OCI-LY1 (cell line): ENCODE results near the gene MBIP.

Source experiments
- H2AFZ ChIP-seq: fragments of 200-600 bp; sonication (generic), shearing (Covaris generic); 2 replicates; pipeline ENCODE4 v1.6.0; 2014; ENCODE audit warnings: antibody characterized with exemption, mild to moderate bottlenecking, low read length
- H3F3A ChIP-seq: fragments of 200-600 bp; sonication (generic), shearing (Covaris generic); 2 replicates; pipeline ENCODE4 v1.6.0; 2014; ENCODE audit warnings: mild to moderate bottlenecking, antibody characterized with exemption, low read length, moderate library complexity; ENCODE audit not compliant: insufficient read depth
- H3K27ac ChIP-seq: fragments of 200-600 bp; sonication (generic); 2 replicates; pipeline ENCODE4 v1.5.1; 2014; ENCODE audit warnings: low read length, mixed run types, mild to moderate bottlenecking, low read depth; ENCODE audit not compliant: poor library complexity, severe bottlenecking
- H3K27me3 ChIP-seq: fragments of 200-600 bp; sonication (generic); 2 replicates; pipeline ENCODE4 v1.6.0; 2014; ENCODE audit warnings: antibody characterized with exemption, mild to moderate bottlenecking, low read length, moderate library complexity; ENCODE audit not compliant: insufficient read depth
- H3K36me3 ChIP-seq: fragments of 200-600 bp; sonication (generic); 2 replicates; pipeline ENCODE4 v1.6.1; 2014; ENCODE audit warnings: mild to moderate bottlenecking, antibody characterized with exemption, low read length, moderate library complexity, mixed read lengths; ENCODE audit not compliant: insufficient read depth
- H3K4me1 ChIP-seq: fragments of 200-600 bp; sonication (generic); 2 replicates; pipeline ENCODE4 v1.5.1; 2014; ENCODE audit warnings: mild to moderate bottlenecking, low read length, moderate library complexity; ENCODE audit not compliant: insufficient read depth, severe bottlenecking
- H3K4me2 ChIP-seq: fragments of 200-600 bp; sonication (generic), shearing (Covaris generic); 2 replicates; pipeline ENCODE4 v1.6.1; 2014; ENCODE audit warnings: low read length
- H3K4me3 ChIP-seq: fragments of 200-600 bp; sonication (generic); 2 replicates; pipeline ENCODE4 v1.5.1; 2014; ENCODE audit warnings: low read length, low read depth, mild to moderate bottlenecking, mixed read lengths; ENCODE audit not compliant: poor library complexity, severe bottlenecking
- H3K79me2 ChIP-seq: fragments of 200-600 bp; shearing (Covaris generic); 2 replicates; pipeline ENCODE4 v1.6.1; 2016; ENCODE audit warnings: mixed run types, low read length, mixed read lengths; ENCODE audit not compliant: insufficient read depth
- H3K9ac ChIP-seq: fragments of 200-600 bp; sonication (generic), shearing (Covaris generic); 2 replicates; pipeline ENCODE4 v1.6.1; 2014; ENCODE audit warnings: mild to moderate bottlenecking, low read length, mixed read lengths
- H3K9me2 ChIP-seq: fragments of 200-600 bp; sonication (generic), shearing (Covaris generic); 2 replicates; pipeline ENCODE4 v1.6.1; 2014; ENCODE audit warnings: low read depth, mild to moderate bottlenecking, low read length, mixed read lengths
- H3K9me3 ChIP-seq: fragments of 200-600 bp; shearing (Covaris generic); 2 replicates; pipeline ENCODE4 v1.6.1; 2014; ENCODE audit warnings: low read length, mixed read lengths
- H4K20me1 ChIP-seq: fragments of 200-600 bp; sonication (generic), shearing (Covaris generic); 2 replicates; pipeline ENCODE4 v1.6.0; 2016; ENCODE audit warnings: mild to moderate bottlenecking, low read length; ENCODE audit not compliant: insufficient read depth
- CTCF ChIP-seq: fragments of 200-600 bp; sonication (generic), shearing (Covaris generic); IDR thresholded peaks from 2 replicates; pipeline ENCODE4 v1.5.1; 2017; ENCODE audit warnings: mild to moderate bottlenecking, antibody characterized with exemption, low read length, moderate library complexity, mixed read lengths
- EZH2 ChIP-seq: fragments of 200-600 bp; sonication (generic), shearing (Covaris generic); IDR thresholded peaks from 2 replicates; pipeline ENCODE4 v1.8.0; 2017; ENCODE audit warnings: borderline replicate concordance, mixed run types, mild to moderate bottlenecking, antibody characterized with exemption, low read length, moderate library complexity, mixed read lengths

Gene MBIP

GRCh38 chr14:36363704-36364103 lies 43.3 kb upstream of the MBIP start:
- Histone ChIP-seq H3K36me3 (no peaks in the 10 kb centered on the region), H3K27ac (no peak overlapping the region), H3K27me3 (no peaks in the 10 kb centered on the region), H4K20me1 (no peaks in the 10 kb centered on the region), H3K9me2 (no peaks in the 10 kb centered on the region), H3K9me3 (no peaks in the 10 kb centered on the region), H3K4me1 (no peaks in the 10 kb centered on the region), H3K79me2 (no peaks in the 10 kb centered on the region), H3K4me2 (no peak overlapping the region), H3F3A (no peaks in the 10 kb centered on the region), H2AFZ (no peak overlapping the region), H3K4me3 (no peak overlapping the region), H3K9ac (no peak overlapping the region)
- TF ChIP-seq EZH2 (no peak), CTCF (no peak)

GRCh38 chr14:36362648-36363047 lies 42.2 kb upstream of the MBIP start:
- no peak overlapping the region for H2AFZ ChIP-seq
- H3K9ac ChIP-seq, result no peak overlapping the region
- no peaks in the 10 kb centered on the region for H3K4me1 ChIP-seq
- H3K9me3 ChIP-seq, result no peaks in the 10 kb centered on the region
- H3K27me3 ChIP-seq, result no peaks in the 10 kb centered on the region
- no peaks in the 10 kb centered on the region for H3K9me2 ChIP-seq
- H3K27ac ChIP-seq, result no peak overlapping the region
- H3K4me2 ChIP-seq, result no peak overlapping the region
- no peaks in the 10 kb centered on the region for H3F3A ChIP-seq
- no peak overlapping the region for H3K4me3 ChIP-seq
- H3K79me2 ChIP-seq, result no peaks in the 10 kb centered on the region
- no peaks in the 10 kb centered on the region for H3K36me3 ChIP-seq
- no peaks in the 10 kb centered on the region for H4K20me1 ChIP-seq
- no peak for TF ChIP-seq CTCF
- no peak for TF ChIP-seq EZH2

GRCh38 chr14:36361210-36361853 lies 40.9 kb upstream of the MBIP start:
- H4K20me1 ChIP-seq, result no peaks in the 10 kb centered on the region
- no peak for TF ChIP-seq EZH2
- no peak for TF ChIP-seq CTCF
- no peaks in the 10 kb centered on the region for H3F3A ChIP-seq
- H3K9me3 ChIP-seq, result peaks cover 4% of the 10 kb centered on the region; the same call in 1 of the 2 replicates
- no peak overlapping the region for H3K9ac ChIP-seq
- no peaks in the 10 kb centered on the region for H3K9me2 ChIP-seq
- no peaks in the 10 kb centered on the region for H3K27me3 ChIP-seq
- H3K36me3 ChIP-seq, result no peaks in the 10 kb centered on the region
- no peak overlapping the region for H2AFZ ChIP-seq
- H3K4me1 ChIP-seq, result no peaks in the 10 kb centered on the region
- H3K79me2 ChIP-seq, result no peaks in the 10 kb centered on the region
- H3K27ac ChIP-seq, result no peak overlapping the region
- H3K4me2 ChIP-seq, result no peak overlapping the region
- H3K4me3 ChIP-seq, result no peak overlapping the region
